CD1c-positive myeloid dendritic cell (primary cell): ENCODE measurements around the gene BCL2.

Source experiments
- DNase-seq: peaks from one replicate; pipeline ENCODE4 v3.0.0-alpha.2; 2016; ENCODE audit errors: extremely low spot score

BCL2 gene

GRCh38 chr18:63107931-63108330 lies 211.6 kb downstream of the BCL2 start:
- no peak for DNase-seq

GRCh38 chr18:63107171-63107845 lies 212.3 kb downstream of the BCL2 start:
- DNase-seq: no peak

DNA sequence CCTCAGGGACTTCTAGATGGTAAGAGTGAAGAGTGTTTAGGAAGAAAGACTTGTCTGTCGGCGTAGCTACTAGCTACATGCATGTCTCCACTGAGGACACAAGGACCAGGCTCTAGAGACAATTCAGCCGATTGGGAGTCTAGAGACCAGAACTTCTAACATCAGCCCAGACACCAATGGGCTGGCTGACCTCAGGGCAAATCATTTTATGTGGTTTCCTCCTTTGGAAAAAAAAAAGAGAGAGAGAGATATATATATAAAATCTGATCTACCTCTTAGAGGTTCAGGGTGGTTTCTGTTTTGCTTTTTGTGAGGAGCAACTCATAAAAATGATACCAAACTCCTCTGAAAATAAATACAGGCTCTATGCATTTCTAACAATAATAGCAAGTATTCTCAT lies 212.8 kb downstream of the BCL2 start:
- no peak for DNase-seq

DNA sequence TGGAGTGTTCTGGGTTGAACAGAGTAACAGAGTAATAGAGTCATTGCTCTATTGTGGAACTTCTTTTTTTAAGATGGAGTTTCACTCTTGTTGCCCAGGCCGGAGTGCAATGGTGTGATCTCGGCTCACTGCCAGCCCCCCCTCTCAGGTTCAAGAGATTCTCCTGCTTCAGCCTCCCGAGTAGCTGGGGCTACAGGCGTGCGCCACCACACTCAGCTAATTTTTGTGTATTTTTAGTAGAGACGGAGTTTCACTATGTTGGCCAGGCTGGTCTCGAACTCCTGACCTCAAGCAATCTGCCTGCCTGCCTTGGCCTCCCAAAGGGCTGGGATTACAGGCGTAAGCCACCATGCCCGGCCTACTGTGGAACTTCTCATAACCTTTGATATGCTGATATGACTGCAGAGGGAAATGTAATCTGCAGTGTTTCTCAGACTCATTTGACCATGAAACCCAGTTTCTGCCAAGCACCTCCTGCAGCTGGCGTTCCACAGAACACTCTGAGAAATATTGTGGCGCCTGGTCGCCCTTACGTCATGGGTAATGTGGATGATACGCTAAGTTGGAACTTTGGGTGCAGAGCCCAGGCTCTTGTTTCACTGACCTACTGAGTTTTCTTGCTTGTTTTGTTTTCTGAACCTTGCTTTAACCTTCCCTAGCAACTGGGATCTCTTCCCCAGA lies 213.8 kb downstream of the BCL2 start:
- DNase-seq: no peak

DNA sequence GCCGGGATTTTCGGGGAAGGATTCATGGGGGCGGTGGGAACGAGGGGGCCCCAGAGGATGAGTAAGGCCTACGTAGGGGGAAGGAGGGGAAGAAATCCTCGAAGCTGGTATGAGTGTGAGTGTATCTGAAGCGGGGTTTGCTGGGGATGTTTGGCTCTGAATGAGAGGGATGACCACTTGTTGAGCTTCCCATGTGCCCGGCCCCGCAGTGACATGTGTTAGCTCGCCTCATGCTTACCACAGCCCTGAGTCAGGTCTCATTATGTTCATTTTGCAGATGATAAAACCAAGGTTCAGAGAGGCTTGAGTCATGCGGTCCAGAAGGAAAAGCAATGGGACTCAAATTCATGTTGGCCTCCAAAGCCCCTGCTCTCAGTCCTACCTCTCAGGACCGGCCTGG lies 214.7 kb downstream of the BCL2 start:
- no peak for DNase-seq

DNA sequence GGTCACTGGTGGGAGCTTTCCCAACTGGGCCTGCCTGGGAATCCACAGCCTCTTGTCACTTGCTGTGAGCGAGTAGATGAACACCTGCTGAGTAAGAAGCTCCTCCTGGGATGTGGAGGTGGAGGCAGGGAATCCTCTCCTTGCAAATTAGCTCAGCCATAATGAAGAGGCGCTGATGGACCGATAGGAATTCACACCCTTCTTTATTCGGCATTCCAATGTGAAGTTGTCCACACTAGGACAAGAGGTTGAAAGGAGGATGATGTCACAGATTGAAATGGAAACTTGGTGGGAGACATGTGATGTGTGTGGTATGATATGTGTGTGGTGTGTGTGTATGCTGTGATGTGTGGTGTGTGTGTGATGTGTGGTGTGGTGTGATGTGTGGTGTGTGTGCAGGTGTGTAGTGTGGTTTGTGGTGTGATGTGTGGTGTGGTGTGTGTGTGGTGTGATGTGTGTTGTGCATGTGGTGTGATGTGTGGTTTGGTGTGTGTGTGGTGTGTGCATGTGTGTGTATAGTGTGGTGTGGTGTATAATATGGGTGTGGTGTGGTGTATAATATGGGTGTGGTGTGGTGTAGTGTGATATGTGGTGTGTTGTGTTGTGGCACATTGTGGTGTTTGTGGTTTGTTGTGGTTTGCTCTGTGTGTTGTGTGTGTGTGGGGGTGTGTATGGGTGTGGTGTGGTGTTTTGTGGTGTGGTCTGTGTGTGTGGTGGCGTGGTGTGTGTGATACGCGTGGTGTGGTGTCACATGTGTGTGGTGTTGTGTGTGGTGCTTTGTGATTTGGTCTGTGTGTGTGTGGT lies 216.4 kb downstream of the BCL2 start:
- DNase-seq: no peak

- DNase-seq: no peak
These were observed 218.9 kb downstream of the BCL2 start for GRCh38 chr18:63100630-63101055.

- no peak for DNase-seq
These were observed 219.5 kb downstream of the BCL2 start for GRCh38 chr18:63099848-63100629.

DNA sequence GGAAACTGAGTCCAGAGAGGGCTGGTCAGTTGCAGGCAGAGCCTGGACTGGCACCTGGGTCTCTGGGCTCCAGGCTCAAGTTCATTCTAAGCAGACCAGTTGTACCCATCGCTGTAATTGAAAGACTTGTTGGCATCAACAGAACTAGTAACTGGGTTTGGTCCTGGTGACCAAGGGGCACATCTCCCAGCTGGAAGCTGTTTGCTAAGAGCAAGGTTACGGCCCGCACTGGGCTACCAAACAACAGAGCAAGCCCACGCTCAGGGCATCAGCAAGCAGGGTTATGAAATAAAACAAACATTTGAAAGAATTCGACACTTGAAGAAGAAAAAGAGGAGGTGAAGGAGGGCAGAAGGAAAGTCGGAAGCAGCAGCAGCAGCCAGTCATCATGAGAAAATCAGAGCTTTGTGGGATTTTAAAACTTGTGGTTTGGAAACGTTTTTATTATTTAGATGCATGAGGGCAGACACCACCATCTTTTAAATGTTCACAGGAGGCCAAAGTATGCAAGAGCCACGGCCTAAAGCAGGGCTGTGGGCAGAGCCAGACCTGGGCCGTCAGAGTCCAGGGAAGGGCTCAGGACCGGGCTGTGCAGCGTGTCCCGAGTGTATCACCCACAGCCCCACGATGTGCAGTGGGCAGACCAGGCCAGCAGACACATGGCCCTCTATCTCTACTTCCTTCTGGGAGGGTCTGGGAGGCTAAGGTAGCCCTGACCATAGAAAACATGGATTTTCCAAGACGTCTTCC lies 220.3 kb downstream of the BCL2 start:
- no peak for DNase-seq

DNA sequence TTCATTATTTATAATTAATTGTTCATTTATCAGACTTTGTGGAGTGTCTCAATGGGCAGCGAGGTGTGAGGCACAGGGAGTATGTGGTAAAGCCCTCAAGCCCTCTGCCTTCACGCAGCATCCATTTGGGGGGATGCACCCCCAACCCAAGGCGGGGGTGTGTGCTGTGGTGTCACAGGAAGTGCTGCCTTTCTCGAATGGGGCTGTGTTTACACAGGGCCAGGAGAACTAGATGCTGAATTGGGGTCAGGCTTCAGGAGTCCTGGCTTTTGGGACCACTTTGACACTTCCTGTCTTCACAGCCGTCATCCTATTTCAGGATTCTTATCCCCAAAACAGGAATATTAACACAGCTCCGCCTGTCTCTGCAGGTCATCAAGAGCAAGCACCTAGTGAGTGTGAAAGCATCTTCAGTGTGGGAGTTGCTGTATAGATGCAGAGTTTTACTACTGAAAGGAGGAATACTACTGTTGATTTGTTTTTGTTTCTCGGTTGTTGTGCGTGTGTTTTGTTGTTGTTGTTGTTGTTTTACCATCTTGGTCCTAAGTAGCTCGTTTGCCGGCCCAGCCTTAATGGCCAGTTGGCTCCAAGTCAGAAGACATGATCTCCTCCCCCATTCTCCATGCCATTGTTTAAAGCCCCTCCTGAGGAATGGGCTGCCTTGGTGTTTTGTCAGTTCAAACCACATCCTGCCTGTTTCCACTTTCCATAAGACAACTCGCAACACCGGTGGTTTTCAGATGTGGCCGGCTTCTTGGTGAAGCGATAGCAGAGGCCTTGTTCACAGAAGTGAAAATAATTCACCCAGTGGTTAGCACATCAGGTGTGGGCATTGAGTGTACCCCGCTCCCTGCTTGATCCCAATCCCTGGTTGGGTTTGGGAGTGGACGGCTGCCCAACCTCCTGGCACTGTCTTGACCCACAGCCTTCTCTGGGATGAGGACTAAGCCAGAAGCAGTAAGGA lies 221.3 kb downstream of the BCL2 start:
- DNase-seq: no peak

DNA sequence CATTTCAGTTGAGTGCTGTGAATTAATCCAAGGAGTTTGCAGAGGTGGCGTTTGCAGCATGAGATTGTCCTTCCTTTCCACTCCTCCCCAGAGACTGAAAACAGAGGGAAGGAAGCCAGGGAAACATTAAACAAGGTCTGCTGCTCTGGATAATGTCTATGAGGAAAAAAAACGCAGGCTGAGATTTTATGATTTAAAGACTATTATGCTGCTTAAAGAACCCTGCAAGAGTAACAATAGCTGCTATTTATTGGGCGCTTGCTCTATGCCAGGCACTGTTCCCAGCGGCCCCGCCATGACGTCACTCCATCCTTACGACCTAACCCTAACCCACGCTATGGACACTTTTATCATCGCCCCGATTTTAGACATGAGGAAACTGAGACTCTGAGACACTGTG lies 222.4 kb downstream of the BCL2 start:
- no peak for DNase-seq

GRCh38 chr18:63096327-63096874 lies 223.2 kb downstream of the BCL2 start:
- no peak for DNase-seq

DNA sequence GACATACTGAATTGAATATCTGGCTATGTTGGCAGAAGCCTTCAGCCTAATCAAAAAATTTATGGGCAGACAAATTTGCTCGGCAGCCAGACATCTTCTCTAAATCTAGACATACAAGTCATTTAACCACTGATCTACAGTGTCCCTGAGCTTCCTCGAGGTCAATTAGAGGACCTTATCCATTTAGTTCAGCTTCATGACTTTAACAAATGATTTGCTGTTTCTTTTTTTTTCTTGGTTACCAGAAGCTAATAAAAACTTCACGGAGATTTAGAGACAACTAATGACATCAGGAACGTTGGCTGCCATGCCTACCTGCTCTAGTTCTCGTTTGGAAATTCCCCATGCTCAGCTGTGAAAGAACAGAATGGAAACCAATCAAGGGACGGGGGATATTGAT lies 223.8 kb downstream of the BCL2 start:
- no peak for DNase-seq

- no peak for DNase-seq
These were observed 227.8 kb downstream of the BCL2 start for GRCh38 chr18:63091671-63092364.

DNA sequence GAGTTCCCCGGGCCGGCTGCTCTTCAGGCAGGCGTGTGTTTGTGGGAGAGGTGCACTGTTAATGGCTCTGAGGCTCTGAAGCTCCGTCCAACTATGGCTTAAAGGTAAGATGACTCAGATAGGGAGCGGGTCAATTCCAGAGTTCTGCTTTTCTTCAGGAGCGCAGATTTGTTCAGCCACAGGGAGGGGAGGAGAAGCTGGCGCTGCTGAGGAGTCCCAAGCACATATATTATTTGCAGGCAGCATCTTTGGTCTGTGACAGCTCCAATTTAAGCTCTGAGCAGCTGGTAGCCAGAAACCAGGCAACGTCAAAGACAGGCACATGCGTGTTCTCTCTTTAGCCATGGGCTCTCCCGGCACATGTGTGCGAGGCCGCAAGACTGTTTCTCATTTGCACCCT lies 229.2 kb downstream of the BCL2 start:
- DNase-seq: peak; percentile 26

DNA sequence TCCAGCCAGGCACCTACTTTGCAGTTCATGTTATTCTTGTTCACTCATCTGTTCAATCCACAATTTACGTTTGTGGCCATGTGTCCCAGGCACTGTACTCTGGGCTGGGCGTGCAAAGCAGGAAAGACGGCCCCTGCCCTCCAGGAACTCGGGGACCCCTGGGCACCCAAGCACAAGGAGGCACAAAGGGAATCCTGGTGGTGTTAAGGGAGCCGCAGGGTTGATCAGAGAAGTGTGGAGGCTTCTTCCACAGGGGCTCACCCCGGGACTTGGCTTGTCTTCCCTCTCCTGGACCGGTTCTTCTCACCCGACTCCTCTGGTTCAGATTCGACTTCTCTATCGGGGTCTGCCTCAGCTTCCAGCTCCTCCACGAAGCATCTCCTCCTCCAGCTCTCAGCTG lies 230.5 kb downstream of the BCL2 start:
- DNase-seq: no peak

- no peak for DNase-seq
These were observed 231.3 kb downstream of the BCL2 start for GRCh38 chr18:63088262-63088661.

DNA sequence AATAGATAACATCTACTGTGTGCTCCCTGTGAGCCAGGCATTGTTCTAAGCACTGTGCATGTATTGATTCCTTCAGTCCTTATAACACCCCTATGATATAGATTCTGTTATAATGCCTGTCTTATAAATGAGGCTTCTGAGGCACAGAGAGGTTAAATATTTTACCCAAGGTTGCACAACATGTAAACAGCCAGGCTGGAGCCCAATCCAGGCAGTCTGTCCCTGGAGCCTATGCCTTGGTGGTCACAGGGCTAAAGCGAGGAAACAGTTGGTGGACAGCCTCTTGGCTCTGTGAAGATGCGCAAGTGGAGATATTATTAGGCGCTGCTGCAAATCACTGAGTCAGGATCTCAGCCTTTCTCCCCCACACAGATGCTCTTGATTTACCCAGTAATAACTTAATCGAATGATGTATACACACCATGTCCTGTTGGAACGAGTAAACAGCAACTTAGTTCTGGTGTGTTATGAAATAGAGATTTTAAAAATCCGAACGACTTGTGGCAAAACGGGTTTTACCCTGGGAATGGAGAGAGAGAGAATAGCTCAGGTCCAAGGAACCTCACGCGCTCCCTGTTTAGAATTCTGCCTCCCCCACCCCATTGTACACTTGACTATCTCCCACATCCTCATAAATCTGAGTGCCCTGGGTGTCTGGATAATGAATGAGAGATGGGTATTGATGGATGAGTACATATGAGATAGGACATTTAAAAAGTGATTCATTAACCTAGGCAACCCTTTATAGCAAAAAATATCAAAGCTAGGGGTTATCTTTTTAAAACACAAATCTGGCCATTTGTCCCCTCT lies 231.9 kb downstream of the BCL2 start:
- DNase-seq: no peak
